Subcutaneous abdominal adipose tissue (tissue), 5 donors: Measurements from ENCODE around the gene BRMS1L.
"Not testable (repeated sequence)": the region's sequence is repeated elsewhere in the genome, so short reads cannot be mapped to it uniquely, and the experiment has no call there.

Experiments used
- H3K27ac ChIP-seq: one replicate; pipeline ENCODE4 v1.7.0; 2013; ENCODE audit warnings: low read depth, mild to moderate bottlenecking, inconsistent platforms, low read length, moderate library complexity
- H3K27me3 ChIP-seq, 5 donors: one replicate each; pipeline ENCODE4 v1.7.0; 2013; ENCODE audit warnings: low read length in 5 of 5, inconsistent platforms in 1 of 5; ENCODE audit not compliant: control insufficient read depth in 5 of 5, insufficient read depth in 4 of 5
- H3K36me3 ChIP-seq, 5 donors: one replicate each; pipeline ENCODE4 v1.7.0; 2013; ENCODE audit warnings: low read length in 5 of 5; ENCODE audit not compliant: control insufficient read depth in 5 of 5, insufficient read depth in 5 of 5
- H3K4me1 ChIP-seq, 5 donors: one replicate each; pipeline ENCODE4 v1.7.0; 2013; ENCODE audit warnings: low read length in 5 of 5, mild to moderate bottlenecking in 3 of 5, moderate library complexity in 1 of 5; ENCODE audit not compliant: control insufficient read depth in 5 of 5, insufficient read depth in 5 of 5
- H3K4me3 ChIP-seq, 5 donors: one replicate each; pipeline ENCODE4 v1.7.0; 2013; ENCODE audit warnings: low read length in 5 of 5, low read depth in 1 of 5
- H3K9ac ChIP-seq, 5 donors: one replicate each; pipeline ENCODE4 v1.7.0; 2013; ENCODE audit warnings: low read length in 5 of 5, mild to moderate bottlenecking in 4 of 5, moderate library complexity in 3 of 5
- H3K9me3 ChIP-seq, 5 donors: one replicate each; pipeline ENCODE4 v1.7.0; 2013; ENCODE audit warnings: low read length in 5 of 5; ENCODE audit not compliant: control insufficient read depth in 5 of 5
- donor health status: healthy.
- donor health status: healthy.
- donor health status: healthy.
- donor health status: healthy.
- donor health status: healthy.

Gene BRMS1L

GRCh38 chr14:35842245-35842644 lies 16.1 kb downstream of the BRMS1L start:
- H3K9ac ChIP-seq, H3K4me3 ChIP-seq, H3K27me3 ChIP-seq, H3K9me3 ChIP-seq, H3K4me1 ChIP-seq, H3K27ac ChIP-seq: not testable (repeated sequence)
- H3K36me3 ChIP-seq, result peaks cover 9 to 36% (median 13%) of the 10 kb centered on the region in 5 donors

- H3K27me3 ChIP-seq, result no peaks in the 10 kb centered on the region
- H3K9ac ChIP-seq, result no peak overlapping the region
- no peak overlapping the region for H3K4me3 ChIP-seq
- H3K9me3 ChIP-seq, result peaks cover 0 to 5% (median 0%) of the 10 kb centered on the region in 5 donors
- H3K4me1 ChIP-seq, result no peaks in the 10 kb centered on the region
- no peak overlapping the region for H3K27ac ChIP-seq
- H3K36me3 ChIP-seq, result peaks cover 6 to 29% (median 12%) of the 10 kb centered on the region in 5 donors
Measured at GRCh38 chr14:35844494-35844893, 18.4 kb downstream of the BRMS1L start.

- Histone ChIP-seq H3K9me3 (peaks cover 0 to 5% (median 0%) of the 10 kb centered on the region in 5 donors), H3K27me3 (no peaks in the 10 kb centered on the region), H3K4me1 (no peaks in the 10 kb centered on the region), H3K4me3 (no peak overlapping the region), H3K9ac (no peak overlapping the region), H3K36me3 (peaks cover 9 to 26% (median 17%) of the 10 kb centered on the region in 5 donors), H3K27ac (no peak overlapping the region)
Measured at GRCh38 chr14:35847636-35848035, 21.5 kb downstream of the BRMS1L start.

GRCh38 chr14:35849122-35849521 lies 23.0 kb downstream of the BRMS1L start:
- no peak overlapping the region for H3K27ac ChIP-seq
- no peak overlapping the region for H3K9ac ChIP-seq
- H3K27me3 ChIP-seq, result no peaks in the 10 kb centered on the region
- H3K4me1 ChIP-seq, result no peaks in the 10 kb centered on the region
- H3K4me3 ChIP-seq, result no peak overlapping the region
- peaks cover 0 to 5% (median 0%) of the 10 kb centered on the region in 5 donors for H3K9me3 ChIP-seq
- H3K36me3 ChIP-seq, result peaks cover 2 to 19% (median 10%) of the 10 kb centered on the region in 5 donors

- H3K4me3 ChIP-seq, result no peak overlapping the region
Measured at GRCh38 chr14:35851823-35852222, 25.7 kb downstream of the BRMS1L start.

GRCh38 chr14:35853225-35853624 lies 27.1 kb downstream of the BRMS1L start:
- no peak overlapping the region for H3K4me3 ChIP-seq
- H3K27me3 ChIP-seq, result no peaks in the 10 kb centered on the region
- H3K9ac ChIP-seq, result no peak overlapping the region
- peaks cover 0 to 5% (median 0%) of the 10 kb centered on the region in 5 donors for H3K9me3 ChIP-seq
- H3K4me1 ChIP-seq, result no peaks in the 10 kb centered on the region
- H3K36me3 ChIP-seq, result peaks cover 0 to 19% (median 2%) of the 10 kb centered on the region in 5 donors
- no peak overlapping the region for H3K27ac ChIP-seq

More at GRCh38 chr14:35851823-35852222, 25.7 kb downstream of the BRMS1L start:
- Histone ChIP-seq H3K27ac (no peak overlapping the region), H3K9me3 (peaks cover 0 to 5% (median 0%) of the 10 kb centered on the region in 5 donors), H3K4me1 (no peaks in the 10 kb centered on the region), H3K36me3 (peaks cover 0 to 19% (median 4%) of the 10 kb centered on the region in 5 donors), H3K27me3 (no peaks in the 10 kb centered on the region), H3K9ac (no peak overlapping the region)

- H3K4me3 ChIP-seq, result no peak overlapping the region
- H3K36me3 ChIP-seq, result peaks cover 6 to 19% (median 11%) of the 10 kb centered on the region in 5 donors
- no peak overlapping the region for H3K9ac ChIP-seq
- no peak overlapping the region for H3K27ac ChIP-seq
- H3K27me3 ChIP-seq, result no peaks in the 10 kb centered on the region
- peaks cover 0 to 5% (median 0%) of the 10 kb centered on the region in 5 donors for H3K9me3 ChIP-seq
- H3K4me1 ChIP-seq, result no peaks in the 10 kb centered on the region
Measured at GRCh38 chr14:35854696-35855270, 28.6 kb downstream of the BRMS1L start.

- Histone ChIP-seq H3K36me3 (peaks cover 6 to 13% (median 11%) of the 10 kb centered on the region in 5 donors), H3K27me3 (no peaks in the 10 kb centered on the region), H3K9ac (no peak overlapping the region), H3K4me1 (no peaks in the 10 kb centered on the region), H3K9me3 (peaks cover 0 to 5% (median 0%) of the 10 kb centered on the region in 5 donors), H3K27ac (no peak overlapping the region), H3K4me3 (no peak overlapping the region)
Measured at GRCh38 chr14:35855876-35856481, 29.8 kb downstream of the BRMS1L start.

- Histone ChIP-seq H3K27ac (no peak overlapping the region), H3K9ac (no peak overlapping the region), H3K27me3 (no peaks in the 10 kb centered on the region), H3K36me3 (peaks cover 3 to 26% (median 15%) of the 10 kb centered on the region in 5 donors), H3K9me3 (no peaks in the 10 kb centered on the region), H3K4me1 (no peaks in the 10 kb centered on the region), H3K4me3 (no peak overlapping the region)
Measured at GRCh38 chr14:35858521-35859209, 32.5 kb downstream of the BRMS1L start.
